Measurements from ENCODE around the gene RIPOR2. TPM values are rescaled to one million over a fixed set of nuclear protein-coding genes. Genes with fewer than 3 reads are reported as not detected.
"Not testable (repeated sequence)": the region's sequence is repeated elsewhere in the genome, so short reads cannot be mapped to it uniquely, and the experiment has no call there.

Gene RIPOR2
- total RNA-seq, 1 donor from 2014 or later = 49.0 TPM

DNA sequence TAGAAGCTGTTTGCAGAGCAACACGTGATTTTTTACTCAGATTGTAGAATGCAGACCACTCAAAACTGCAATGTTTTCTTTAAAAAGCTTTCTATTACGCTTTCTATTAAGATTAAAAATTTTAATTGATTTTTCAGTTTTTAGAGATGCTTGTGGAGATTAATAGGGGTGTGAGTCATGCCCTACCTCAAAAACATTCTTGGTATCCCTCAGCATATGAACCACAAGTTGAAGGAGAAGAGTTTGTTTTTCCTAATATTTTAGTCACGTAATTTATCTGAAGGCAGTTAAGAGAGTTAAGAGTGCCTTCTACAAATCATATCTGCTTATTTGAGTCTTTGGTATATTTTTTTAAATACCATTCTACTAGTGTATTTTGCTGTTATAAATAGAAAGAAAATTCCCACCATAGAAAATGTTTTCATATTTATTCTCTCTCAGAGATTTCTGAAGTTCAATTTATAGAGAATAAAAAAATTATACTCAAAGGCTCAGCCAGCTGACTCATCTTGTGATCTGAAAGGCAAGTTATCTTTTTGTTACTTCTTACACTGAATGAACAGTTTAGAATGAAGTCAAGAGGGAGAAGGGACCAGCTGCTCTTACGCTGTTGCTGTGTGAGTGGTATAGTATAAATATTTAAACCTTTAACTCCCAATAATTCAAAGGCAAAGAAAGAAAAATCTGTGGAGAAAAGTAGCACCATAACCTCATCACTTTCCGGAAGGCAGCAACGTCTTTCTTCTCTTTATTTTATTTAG is 7.6 kb downstream of the RIPOR2 start:
- peaks cover 0 to 7% of the 10 kb centered on the region in 2 donors for H3K4me1 ChIP-seq
- H3K4me3 ChIP-seq = no peak overlapping the region
- H3K9me3 ChIP-seq = no peaks in the 10 kb centered on the region
- no peaks in the 10 kb centered on the region for H3K36me3 ChIP-seq
- no peak for DNase-seq (ENCODE audit: low spot score in 2 of 2)
- TF ChIP-seq, protein P1, sequence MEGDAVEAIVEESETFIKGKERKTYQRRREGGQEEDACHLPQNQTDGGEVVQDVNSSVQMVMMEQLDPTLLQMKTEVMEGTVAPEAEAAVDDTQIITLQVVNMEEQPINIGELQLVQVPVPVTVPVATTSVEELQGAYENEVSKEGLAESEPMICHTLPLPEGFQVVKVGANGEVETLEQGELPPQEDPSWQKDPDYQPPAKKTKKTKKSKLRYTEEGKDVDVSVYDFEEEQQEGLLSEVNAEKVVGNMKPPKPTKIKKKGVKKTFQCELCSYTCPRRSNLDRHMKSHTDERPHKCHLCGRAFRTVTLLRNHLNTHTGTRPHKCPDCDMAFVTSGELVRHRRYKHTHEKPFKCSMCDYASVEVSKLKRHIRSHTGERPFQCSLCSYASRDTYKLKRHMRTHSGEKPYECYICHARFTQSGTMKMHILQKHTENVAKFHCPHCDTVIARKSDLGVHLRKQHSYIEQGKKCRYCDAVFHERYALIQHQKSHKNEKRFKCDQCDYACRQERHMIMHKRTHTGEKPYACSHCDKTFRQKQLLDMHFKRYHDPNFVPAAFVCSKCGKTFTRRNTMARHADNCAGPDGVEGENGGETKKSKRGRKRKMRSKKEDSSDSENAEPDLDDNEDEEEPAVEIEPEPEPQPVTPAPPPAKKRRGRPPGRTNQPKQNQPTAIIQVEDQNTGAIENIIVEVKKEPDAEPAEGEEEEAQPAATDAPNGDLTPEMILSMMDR (IDR thresholded peaks at IDR 0.05) = no peak
- H3K27me3 ChIP-seq = no peaks in the 10 kb centered on the region
- no peak overlapping the region for H3K27ac ChIP-seq
- intact Hi-C loops (cut with DNase I) = no loop called here

DNA sequence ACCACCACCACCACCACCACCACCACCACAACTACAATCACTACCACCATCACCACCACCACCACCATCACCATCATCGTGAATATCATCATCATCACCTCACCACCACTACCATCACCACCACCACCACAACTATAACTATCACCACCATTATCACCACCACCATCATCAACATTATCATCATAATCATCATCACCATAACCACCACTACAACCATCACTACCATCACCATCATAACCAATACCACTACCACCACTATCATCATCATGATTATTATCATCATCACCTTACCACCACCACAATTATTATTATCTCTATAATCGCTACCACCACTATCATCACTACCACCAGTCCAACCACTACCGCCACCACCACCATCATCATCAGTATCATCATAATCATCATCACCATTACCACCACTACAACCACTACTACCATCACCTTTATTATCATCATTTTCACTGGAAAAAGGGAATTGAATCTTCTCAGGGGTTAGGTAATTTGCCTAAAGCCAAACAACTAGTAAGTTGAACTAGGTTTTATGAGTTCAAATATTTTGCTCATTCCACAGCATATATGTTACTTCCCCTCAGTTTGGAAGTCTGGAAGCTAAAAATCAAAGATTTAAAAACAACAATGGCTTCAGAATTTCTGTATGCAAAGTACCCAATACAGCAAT is 8.3 kb downstream of the RIPOR2 start:
- Histone ChIP-seq H3K27me3 (no peaks in the 10 kb centered on the region), H3K36me3 (no peaks in the 10 kb centered on the region), H3K27ac (no peak overlapping the region), H3K4me3 (no peak overlapping the region), H3K9me3 (no peaks in the 10 kb centered on the region), H3K4me1 (peaks cover 0 to 7% of the 10 kb centered on the region in 2 donors)
- intact Hi-C loops (cut with DNase I) = no loop called here
- DNase-seq (ENCODE audit: low spot score in 2 of 2) = no peak
- TF ChIP-seq, protein P1 (IDR thresholded peaks at IDR 0.05) = no peak

DNA sequence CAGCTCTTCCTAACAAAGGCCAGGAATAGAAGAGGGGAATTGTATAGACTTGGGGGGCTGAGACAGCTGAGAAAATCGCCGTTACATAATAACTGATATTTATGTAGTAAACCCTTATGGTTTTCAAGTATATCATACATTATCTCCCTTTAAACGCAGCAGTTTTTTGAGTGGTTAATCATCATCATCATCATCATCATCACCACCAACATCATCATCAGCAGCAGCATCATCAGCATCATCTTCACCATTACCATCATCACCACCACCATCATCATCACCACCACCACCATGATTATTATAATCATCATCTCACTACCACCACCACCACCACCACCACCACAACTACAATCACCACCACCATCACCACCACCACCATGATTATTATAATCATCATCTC is 9.1 kb downstream of the RIPOR2 start:
- intact Hi-C loops (cut with DNase I); H3K27ac ChIP-seq; H3K4me1 ChIP-seq; DNase-seq (ENCODE audit: low spot score in 2 of 2); H3K4me3 ChIP-seq; H3K36me3 ChIP-seq; H3K27me3 ChIP-seq; H3K9me3 ChIP-seq: not testable (repeated sequence)

DNA sequence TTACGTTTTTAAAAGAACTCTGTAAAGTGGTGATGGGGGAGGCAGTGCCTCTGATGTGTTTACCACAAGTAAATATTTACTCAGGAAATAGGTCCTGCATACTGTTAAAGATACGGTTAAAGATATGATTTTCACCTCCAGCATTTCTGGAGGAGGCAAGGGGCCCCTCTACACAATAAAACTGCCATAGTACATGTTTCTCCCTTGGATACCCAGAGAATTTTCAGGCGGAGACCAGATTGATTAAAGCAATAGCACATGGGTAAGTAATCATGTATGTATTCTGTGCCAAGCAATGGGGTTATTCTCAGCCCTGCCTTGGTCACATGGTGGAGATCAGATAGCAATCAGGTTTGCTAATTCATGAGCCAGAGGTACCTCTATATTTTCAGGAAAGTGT is 9.6 kb downstream of the RIPOR2 start:
- intact Hi-C loops (cut with DNase I) = no loop called here
- TF ChIP-seq, protein P1 (IDR thresholded peaks at IDR 0.05) = no peak
- Histone ChIP-seq H3K36me3 (no peaks in the 10 kb centered on the region), H3K27me3 (no peaks in the 10 kb centered on the region), H3K9me3 (no peaks in the 10 kb centered on the region), H3K27ac (no peak overlapping the region), H3K4me1 (peaks cover 0 to 5% of the 10 kb centered on the region in 2 donors), H3K4me3 (no peak overlapping the region)
- no peak for DNase-seq (ENCODE audit: low spot score in 2 of 2)

DNA sequence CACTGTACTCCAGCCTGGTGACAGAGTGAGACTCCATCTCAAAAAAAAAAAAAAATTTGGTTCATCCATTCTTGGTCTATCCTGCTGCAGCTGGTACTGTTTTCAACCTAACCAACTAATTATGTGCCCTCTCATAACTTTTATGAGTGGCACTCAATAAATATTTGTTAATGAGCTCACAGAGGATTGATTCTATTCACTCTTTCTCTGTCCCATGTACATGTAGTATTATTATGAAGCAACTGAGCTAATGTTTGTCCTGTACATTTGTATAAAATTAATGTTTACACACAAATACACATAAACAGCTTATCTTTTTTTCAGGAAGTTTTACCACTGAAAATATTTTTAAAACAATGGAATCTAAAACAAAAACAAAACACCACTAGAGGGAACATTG is 10.1 kb downstream of the RIPOR2 start:
- Histone ChIP-seq H3K36me3 (no peaks in the 10 kb centered on the region), H3K9me3 (no peaks in the 10 kb centered on the region), H3K27me3 (no peaks in the 10 kb centered on the region), H3K4me3 (no peak overlapping the region), H3K27ac (no peak overlapping the region), H3K4me1 (peaks cover 0 to 1% of the 10 kb centered on the region in 2 donors)
- DNase-seq (ENCODE audit: low spot score in 2 of 2) = no peak
- intact Hi-C loops (cut with DNase I) = no loop called here
- TF ChIP-seq, protein P1 (IDR thresholded peaks at IDR 0.05) = no peak

DNA sequence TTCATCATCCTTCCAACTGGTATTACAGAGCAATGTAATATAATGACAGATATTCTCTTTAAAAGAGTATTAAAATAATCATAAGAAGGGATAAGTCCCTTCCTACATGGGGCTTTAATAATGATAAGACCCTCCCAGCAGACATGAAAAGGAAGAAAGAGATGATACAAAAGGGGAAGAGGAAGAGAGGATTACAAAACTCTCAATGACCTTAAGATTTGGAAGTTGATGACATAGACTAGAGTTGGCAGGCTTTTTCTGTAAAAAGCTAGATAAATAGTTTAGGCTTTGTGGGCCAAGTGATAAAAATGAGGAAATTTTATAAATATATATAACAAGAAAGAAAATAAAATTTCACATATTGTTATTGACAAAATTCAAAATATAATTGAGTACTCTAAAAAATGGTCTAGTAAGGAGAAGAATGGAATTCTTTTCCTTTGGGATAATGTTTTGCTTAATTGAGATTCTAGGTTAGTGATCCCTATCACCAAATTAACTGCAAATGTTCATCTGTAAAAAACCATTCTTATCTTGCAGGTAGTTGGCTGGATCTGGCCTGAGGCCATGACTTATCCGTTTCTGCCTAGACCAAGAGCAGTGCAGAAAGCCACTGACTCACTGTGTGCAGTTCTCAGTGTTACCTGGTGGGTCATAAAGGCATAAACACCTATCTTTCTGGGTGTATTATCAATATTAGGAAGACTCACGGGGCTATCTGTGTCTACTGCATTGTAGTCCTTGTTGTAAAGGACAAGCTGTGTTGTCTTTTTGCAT is 11.0 kb downstream of the RIPOR2 start:
- no peaks in the 10 kb centered on the region for H3K4me1 ChIP-seq
- H3K27ac ChIP-seq = no peak overlapping the region
- H3K9me3 ChIP-seq = no peaks in the 10 kb centered on the region
- H3K4me3 ChIP-seq = no peak overlapping the region
- no peaks in the 10 kb centered on the region for H3K36me3 ChIP-seq
- H3K27me3 ChIP-seq = no peaks in the 10 kb centered on the region
- intact Hi-C loops (cut with DNase I) = no loop called here
- DNase-seq (ENCODE audit: low spot score in 2 of 2) = no peak
- TF ChIP-seq, protein P1 (IDR thresholded peaks at IDR 0.05) = no peak

Measured in ascending aorta (tissue), 2 donors.